ENCODE results near the gene GALC.

GRCh38 chr14:88036422-88036821 lies 43.4 kb upstream of the GALC start:
- TF ChIP-seq CTCF (conservative IDR thresholded peaks at IDR 0.05 in 1 of 2, IDR thresholded peaks at IDR 0.05 in 1 of 2; ENCODE audit: extremely low read depth in 1 of 2, insufficient read depth in 1 of 2, low read depth in 1 of 2, low read length in 2 of 2) (no peak), EZH2 (IDR thresholded peaks at IDR 0.05; ENCODE audit: borderline replicate concordance, low read length) (no peak)
